DOHH2 (cell line): ENCODE measurements around the gene FLRT3.

Source experiments
- EZH2phosphoT487 ChIP-seq: fragments of 200-600 bp; sonication (generic); IDR thresholded peaks from 2 replicates; pipeline ENCODE4 v1.6.1; 2017; ENCODE audit warnings: borderline replicate concordance, mild to moderate bottlenecking, antibody characterized with exemption, low read length, moderate library complexity, mixed read lengths
- TF ChIP-seq, protein P1 (sequence below): fragments of 200-600 bp; sonication (generic); IDR thresholded peaks from one replicate; pipeline ENCODE4 v1.5.1; 2014; ENCODE audit warnings: antibody characterized with exemption, mild to moderate bottlenecking, low read depth, low read length; ENCODE audit not compliant: poor library complexity, severe bottlenecking

DNA sequence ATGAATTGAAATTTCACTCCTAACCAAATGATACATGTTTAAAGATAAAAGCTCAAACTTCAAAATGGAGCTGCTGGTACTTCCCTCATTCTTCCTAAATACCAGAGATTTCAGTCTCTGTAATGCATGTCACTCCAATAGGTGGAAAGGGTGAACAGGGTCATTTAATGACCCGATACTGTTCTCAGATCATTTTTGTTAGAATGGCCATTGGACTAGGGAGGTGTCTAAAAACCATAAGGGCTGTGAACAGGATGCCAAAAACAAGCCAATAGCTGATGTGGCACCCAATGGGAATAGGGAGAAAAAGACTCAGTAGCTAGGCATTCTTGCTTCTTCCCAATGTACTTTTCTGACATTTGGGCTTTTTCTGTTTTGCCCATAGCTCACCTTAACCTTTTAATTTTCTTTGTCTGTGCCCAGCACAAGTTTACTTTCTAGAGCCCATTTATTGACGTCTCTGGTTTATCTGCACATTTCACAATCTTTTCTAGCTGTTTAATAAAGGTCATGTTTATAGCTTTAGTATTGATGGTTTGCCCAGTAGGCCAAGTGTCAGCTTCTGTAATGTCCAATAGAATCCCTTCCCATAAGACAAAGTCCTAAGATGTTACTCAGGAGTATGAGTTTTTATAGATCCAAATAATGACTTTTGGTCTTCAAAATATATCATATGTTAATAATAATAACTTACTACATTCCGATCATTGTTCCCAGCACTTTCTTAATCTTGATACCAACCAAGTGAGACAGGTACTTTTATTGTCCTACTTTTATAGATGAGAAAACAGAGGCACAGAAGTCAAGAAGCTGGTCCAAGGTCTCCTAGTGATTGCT is 24.3 kb upstream of the FLRT3 start:
- TF ChIP-seq, protein P1, sequence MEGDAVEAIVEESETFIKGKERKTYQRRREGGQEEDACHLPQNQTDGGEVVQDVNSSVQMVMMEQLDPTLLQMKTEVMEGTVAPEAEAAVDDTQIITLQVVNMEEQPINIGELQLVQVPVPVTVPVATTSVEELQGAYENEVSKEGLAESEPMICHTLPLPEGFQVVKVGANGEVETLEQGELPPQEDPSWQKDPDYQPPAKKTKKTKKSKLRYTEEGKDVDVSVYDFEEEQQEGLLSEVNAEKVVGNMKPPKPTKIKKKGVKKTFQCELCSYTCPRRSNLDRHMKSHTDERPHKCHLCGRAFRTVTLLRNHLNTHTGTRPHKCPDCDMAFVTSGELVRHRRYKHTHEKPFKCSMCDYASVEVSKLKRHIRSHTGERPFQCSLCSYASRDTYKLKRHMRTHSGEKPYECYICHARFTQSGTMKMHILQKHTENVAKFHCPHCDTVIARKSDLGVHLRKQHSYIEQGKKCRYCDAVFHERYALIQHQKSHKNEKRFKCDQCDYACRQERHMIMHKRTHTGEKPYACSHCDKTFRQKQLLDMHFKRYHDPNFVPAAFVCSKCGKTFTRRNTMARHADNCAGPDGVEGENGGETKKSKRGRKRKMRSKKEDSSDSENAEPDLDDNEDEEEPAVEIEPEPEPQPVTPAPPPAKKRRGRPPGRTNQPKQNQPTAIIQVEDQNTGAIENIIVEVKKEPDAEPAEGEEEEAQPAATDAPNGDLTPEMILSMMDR = no peak
- no peak for TF ChIP-seq EZH2phosphoT487
